Lower leg skin (tissue), 4 donors: ENCODE data around the gene DDX39A. TPM values are rescaled to one million over a fixed set of nuclear protein-coding genes. Genes with fewer than 3 reads are reported as not detected.

ENCODE experiments used
- DNase-seq, 2 donors: peaks; one replicate each; pipeline ENCODE4 v3.0.0-alpha.2; 2019; ENCODE audit warnings: low spot score in 2 of 2
- H3K4me3 ChIP-seq: fragments of 200-600 bp; sonication (generic); 2 replicates; pipeline ENCODE4 v1.5.1; 2017; ENCODE audit warnings: mild to moderate bottlenecking, low read depth; ENCODE audit not compliant: poor library complexity, severe bottlenecking
- POLR2A ChIP-seq, 2 donors: fragments of 450-650 bp; IDR thresholded peaks; one replicate each; pipeline ENCODE4 v1.6.1; 2016 to 2017; ENCODE audit warnings: antibody characterized with exemption in 2 of 2, mild to moderate bottlenecking in 1 of 2, moderate library complexity in 1 of 2
- WGBS, 2 donors: methylation state at CpG; one replicate each; pipeline ENCODE4 v1.1.5; 2018; 5-methylcytosine and 5-hydroxymethylcytosine counted together
- intact Hi-C: fragments of 100-400 bp; cut with DNase I; formaldehyde crosslinking; loops from one replicate; pipeline ENCODE4 v1.15.0; 2023; ENCODE audit warnings: low total_unique reads
- total RNA-seq, 4 donors: library from RNA; depleted of rRNA; stranded (reverse); fragments of >200 nt; gene quantifications; one replicate each; pipeline ENCODE4 v1.1.0, GENCODE V29; 2016
- TF ChIP-seq, protein P1 (sequence below), 3 donors: fragments of 450-650 bp; IDR thresholded peaks; one replicate each; pipeline ENCODE4 v1.5.1; 2016; ENCODE audit warnings: antibody characterized with exemption in 3 of 3, mild to moderate bottlenecking in 3 of 3, moderate library complexity in 2 of 3

Gene DDX39A
- total RNA-seq, 4 donors from 2014 or later: 65.7 to 128 (median 76.4) TPM

DNA sequence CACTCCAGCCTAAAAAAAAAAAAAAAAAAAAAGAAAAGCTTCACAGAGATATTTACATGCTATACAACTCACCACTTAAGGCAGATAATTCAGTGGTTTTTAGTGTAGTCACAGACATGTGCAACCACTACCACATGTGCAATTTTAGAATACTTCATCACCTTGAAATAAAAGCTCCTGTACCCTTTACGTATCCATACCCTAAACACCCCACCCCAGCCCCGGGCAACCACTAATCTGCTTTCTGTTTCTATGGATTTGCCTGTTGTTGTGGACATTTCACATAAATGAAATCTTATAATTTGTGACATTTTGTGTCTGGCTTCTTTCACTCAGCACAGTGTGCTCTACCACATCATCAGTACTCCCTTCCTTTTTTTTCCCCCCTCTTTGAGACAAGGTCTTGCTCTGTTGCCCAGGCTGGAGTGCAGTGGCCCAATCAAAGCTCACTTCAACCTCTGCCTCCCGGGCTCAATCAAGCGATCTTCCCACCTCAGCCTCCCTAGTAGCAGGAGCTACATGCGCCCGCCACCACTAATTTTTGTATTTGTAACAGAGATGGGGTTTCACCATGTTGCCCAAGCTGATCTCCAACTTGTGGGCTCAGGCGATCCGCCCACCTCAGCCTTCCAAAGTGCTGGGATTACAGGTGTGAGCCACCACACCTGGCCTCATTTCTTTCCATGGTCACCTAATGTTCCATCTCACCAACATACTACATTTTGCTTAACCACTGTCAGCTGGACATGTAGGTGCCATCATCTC lies 4.0 kb downstream of the DDX39A start:
- DNase-seq: no peak
- no peak overlapping the region for H3K4me3 ChIP-seq
- intact Hi-C loops: no loop called here
- TF ChIP-seq POLR2A (IDR thresholded peaks at IDR 0.05): no peak
- TF ChIP-seq, protein P1, sequence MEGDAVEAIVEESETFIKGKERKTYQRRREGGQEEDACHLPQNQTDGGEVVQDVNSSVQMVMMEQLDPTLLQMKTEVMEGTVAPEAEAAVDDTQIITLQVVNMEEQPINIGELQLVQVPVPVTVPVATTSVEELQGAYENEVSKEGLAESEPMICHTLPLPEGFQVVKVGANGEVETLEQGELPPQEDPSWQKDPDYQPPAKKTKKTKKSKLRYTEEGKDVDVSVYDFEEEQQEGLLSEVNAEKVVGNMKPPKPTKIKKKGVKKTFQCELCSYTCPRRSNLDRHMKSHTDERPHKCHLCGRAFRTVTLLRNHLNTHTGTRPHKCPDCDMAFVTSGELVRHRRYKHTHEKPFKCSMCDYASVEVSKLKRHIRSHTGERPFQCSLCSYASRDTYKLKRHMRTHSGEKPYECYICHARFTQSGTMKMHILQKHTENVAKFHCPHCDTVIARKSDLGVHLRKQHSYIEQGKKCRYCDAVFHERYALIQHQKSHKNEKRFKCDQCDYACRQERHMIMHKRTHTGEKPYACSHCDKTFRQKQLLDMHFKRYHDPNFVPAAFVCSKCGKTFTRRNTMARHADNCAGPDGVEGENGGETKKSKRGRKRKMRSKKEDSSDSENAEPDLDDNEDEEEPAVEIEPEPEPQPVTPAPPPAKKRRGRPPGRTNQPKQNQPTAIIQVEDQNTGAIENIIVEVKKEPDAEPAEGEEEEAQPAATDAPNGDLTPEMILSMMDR (IDR thresholded peaks at IDR 0.05): no peak
- WGBS, 2 donors: 90 to 91% methylated on average over 8 of the region's 8 CpGs

DNA sequence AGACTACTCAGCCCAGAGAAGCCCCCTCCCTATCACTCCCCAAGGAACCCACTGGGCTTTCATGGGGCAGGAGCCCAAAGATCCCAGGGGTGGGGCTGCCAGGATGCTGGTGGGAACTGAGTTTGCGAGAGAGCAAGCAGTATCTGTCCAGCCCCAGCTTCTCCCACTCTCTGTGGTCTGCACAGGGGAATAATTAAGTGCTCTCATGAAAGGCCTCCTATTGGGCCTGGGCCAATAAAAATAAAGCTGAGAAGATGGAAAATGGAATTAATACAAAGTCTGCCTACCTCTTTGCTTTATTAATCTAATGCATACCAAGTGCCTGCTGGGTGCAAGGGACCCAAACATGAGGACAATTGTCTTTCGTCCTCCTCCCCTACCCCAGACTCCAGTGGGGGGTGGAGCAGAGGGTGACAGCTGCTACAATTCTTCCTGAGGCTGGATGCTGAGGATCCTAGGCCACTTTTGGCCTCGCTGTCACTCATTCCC lies 5.4 kb downstream of the DDX39A start:
- TF ChIP-seq POLR2A (IDR thresholded peaks at IDR 0.05): no peak
- TF ChIP-seq, protein P1 (IDR thresholded peaks at IDR 0.05): no peak
- WGBS, 2 donors: 61 to 69% methylated on average over 3 of the region's 3 CpGs
- no peak for DNase-seq
- intact Hi-C loops: no loop called here
- no peak overlapping the region for H3K4me3 ChIP-seq

GRCh38 chr19:14412996-14413692 lies 6.0 kb downstream of the DDX39A start:
- no peak for DNase-seq
- intact Hi-C loops: no loop called here
- no peak for TF ChIP-seq POLR2A (IDR thresholded peaks at IDR 0.05)
- TF ChIP-seq, protein P1 (IDR thresholded peaks at IDR 0.05): no peak
- H3K4me3 ChIP-seq: no peak overlapping the region
- 71 to 72% methylated on average over 14 to 15 of the region's 15 CpGs for WGBS, 2 donors

- intact Hi-C loops: no loop called here
- WGBS, 2 donors: 69 to 73% methylated on average over 14 to 25 of the region's 25 CpGs
- TF ChIP-seq POLR2A (IDR thresholded peaks at IDR 0.05): no peak
- TF ChIP-seq, protein P1 (IDR thresholded peaks at IDR 0.05): no peak
These were observed 6.7 kb downstream of the DDX39A start for GRCh38 chr19:14412324-14412995.

DNA sequence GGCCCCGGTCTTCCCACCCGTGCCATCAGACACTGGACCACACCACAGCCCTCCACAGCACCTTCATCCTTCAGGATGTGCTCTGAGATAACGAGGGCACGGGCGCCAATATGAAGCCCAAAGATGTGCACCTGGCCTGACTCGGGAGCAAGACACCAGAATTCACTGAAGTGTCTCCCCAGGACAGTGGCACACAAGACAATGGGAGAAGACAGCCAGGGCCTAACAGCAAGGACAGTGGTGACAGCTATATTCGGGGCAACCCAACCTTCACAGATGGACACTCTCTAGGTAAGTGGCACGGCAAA lies 7.2 kb downstream of the DDX39A start:
- DNase-seq: no peak
- no peak overlapping the region for H3K4me3 ChIP-seq
- 93 to 95% methylated on average over 8 of the region's 8 CpGs for WGBS, 2 donors
- no peak for TF ChIP-seq POLR2A (IDR thresholded peaks at IDR 0.05)
- TF ChIP-seq, protein P1 (IDR thresholded peaks at IDR 0.05): no peak
- intact Hi-C loops: no loop called here

More at GRCh38 chr19:14412324-14412995, 6.7 kb downstream of the DDX39A start:
- DNase-seq: no peak
- H3K4me3 ChIP-seq: no peak overlapping the region
